ENCODE data around the gene NCAPD3.

DNA sequence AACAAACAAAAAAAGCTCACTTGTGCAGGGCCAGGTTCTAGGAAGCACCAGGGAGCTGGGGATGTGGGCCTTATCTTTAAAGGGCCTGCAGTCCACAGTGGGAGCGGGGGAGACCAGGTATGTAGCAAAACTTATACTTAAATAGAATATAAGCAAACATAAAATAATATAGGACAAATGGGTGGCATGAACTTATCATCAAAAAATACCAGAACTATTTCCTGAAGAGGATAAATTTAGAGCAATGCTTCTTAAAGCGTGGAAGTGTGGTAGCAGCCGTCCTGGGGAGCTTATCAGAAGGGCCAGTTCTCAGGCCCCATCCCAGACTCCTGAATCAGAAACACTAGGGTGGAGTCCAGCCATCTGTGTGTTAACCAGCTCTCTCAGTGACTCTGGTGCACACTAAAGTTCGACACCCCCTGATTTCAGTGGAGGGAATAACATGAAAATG lies 10.0 kb upstream of the NCAPD3 start:
- TF ChIP-seq, protein P1, sequence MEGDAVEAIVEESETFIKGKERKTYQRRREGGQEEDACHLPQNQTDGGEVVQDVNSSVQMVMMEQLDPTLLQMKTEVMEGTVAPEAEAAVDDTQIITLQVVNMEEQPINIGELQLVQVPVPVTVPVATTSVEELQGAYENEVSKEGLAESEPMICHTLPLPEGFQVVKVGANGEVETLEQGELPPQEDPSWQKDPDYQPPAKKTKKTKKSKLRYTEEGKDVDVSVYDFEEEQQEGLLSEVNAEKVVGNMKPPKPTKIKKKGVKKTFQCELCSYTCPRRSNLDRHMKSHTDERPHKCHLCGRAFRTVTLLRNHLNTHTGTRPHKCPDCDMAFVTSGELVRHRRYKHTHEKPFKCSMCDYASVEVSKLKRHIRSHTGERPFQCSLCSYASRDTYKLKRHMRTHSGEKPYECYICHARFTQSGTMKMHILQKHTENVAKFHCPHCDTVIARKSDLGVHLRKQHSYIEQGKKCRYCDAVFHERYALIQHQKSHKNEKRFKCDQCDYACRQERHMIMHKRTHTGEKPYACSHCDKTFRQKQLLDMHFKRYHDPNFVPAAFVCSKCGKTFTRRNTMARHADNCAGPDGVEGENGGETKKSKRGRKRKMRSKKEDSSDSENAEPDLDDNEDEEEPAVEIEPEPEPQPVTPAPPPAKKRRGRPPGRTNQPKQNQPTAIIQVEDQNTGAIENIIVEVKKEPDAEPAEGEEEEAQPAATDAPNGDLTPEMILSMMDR (IDR thresholded peaks at IDR 0.05): no peak
- TF ChIP-seq POLR2A (IDR thresholded peaks at IDR 0.05): no peak
- no peak for TF ChIP-seq POLR2AphosphoS5 (IDR thresholded peaks at IDR 0.05)
